GM23338 (cell line): ENCODE results near the gene BBLN. TPM values are rescaled to one million over a fixed set of nuclear protein-coding genes. Genes with fewer than 3 reads are reported as not detected.

Source experiments
- ATAC-seq: fragments of 200-7000 bp; cut with Tn5 transposase; 3 replicates; pipeline ENCODE4 v1.9.1; 2020
- DNase-seq: peaks from one replicate; pipeline ENCODE4 v3.0.0-alpha.2; 2015; ENCODE audit warnings: low spot score
- H2AFZ ChIP-seq: fragments of 200-600 bp; sonication (generic); 2 replicates; pipeline ENCODE4 v1.8.0; 2016; ENCODE audit warnings: antibody characterized with exemption, mild to moderate bottlenecking, moderate library complexity
- H3F3A ChIP-seq: fragments of 200-600 bp; sonication (generic); replicated peaks from 2 replicates; pipeline ENCODE4 v1.8.0; 2017; ENCODE audit warnings: antibody characterized with exemption, mixed run types, low read depth
- H3K27ac ChIP-seq: fragments of 200-600 bp; sonication (generic); 2 replicates; pipeline ENCODE4 v1.6.1; 2016; ENCODE audit warnings: low read depth
- H3K27me3 ChIP-seq: fragments of 200-600 bp; sonication (generic); 2 replicates; pipeline ENCODE4 v1.8.0; 2016; ENCODE audit warnings: mild to moderate bottlenecking, mixed run types, moderate library complexity; ENCODE audit not compliant: insufficient read depth
- H3K36me3 ChIP-seq: fragments of 200-600 bp; sonication (generic); 2 replicates; pipeline ENCODE4 v1.8.0; 2016; ENCODE audit warnings: mild to moderate bottlenecking; ENCODE audit not compliant: insufficient read depth
- H3K4me1 ChIP-seq: fragments of 200-600 bp; sonication (generic); 2 replicates; pipeline ENCODE4 v1.8.0; 2016; ENCODE audit warnings: mild to moderate bottlenecking, moderate library complexity; ENCODE audit not compliant: insufficient read depth
- H3K4me2 ChIP-seq: fragments of 200-600 bp; sonication (generic); 2 replicates; pipeline ENCODE4 v1.7.1; 2017; ENCODE audit warnings: mixed run types
- H3K4me3 ChIP-seq: fragments of 200-600 bp; sonication (generic); 2 replicates; pipeline ENCODE4 v1.6.1; 2016; ENCODE audit warnings: mixed run types
- H3K79me2 ChIP-seq: fragments of 200-600 bp; sonication (generic); replicated peaks from 2 replicates; pipeline ENCODE4 v1.8.0; 2017; ENCODE audit warnings: mild to moderate bottlenecking; ENCODE audit not compliant: insufficient read depth
- H3K9me2 ChIP-seq: fragments of 200-600 bp; sonication (generic); 2 replicates; pipeline ENCODE4 v1.8.0; 2017; ENCODE audit not compliant: insufficient read depth
- H4K20me1 ChIP-seq: fragments of 200-600 bp; sonication (generic); replicated peaks from 2 replicates; pipeline ENCODE4 v1.8.0; 2017; ENCODE audit warnings: mild to moderate bottlenecking; ENCODE audit not compliant: insufficient read depth
- H3K27ac Mint-ChIP-seq: 2 replicates; pipeline ENCODE4 v1.8.0; 2020; ENCODE audit warnings: inconsistent platforms, mild to moderate bottlenecking, moderate library complexity, mixed read lengths
- H3K27me3 Mint-ChIP-seq: 3 replicates; pipeline ENCODE4 v1.8.0; 2022; ENCODE audit warnings: low read depth, mild to moderate bottlenecking, moderate library complexity, mixed read lengths, inconsistent platforms; ENCODE audit not compliant: insufficient read depth, poor library complexity
- H3K36me3 Mint-ChIP-seq: 3 replicates; pipeline ENCODE4 v1.8.0; 2021; ENCODE audit warnings: low read depth, mild to moderate bottlenecking, inconsistent platforms, moderate library complexity, mixed read lengths
- H3K4me1 Mint-ChIP-seq: 3 replicates; pipeline ENCODE4 v1.8.0; 2020; ENCODE audit warnings: mild to moderate bottlenecking, inconsistent platforms, mixed read lengths
- H3K4me3 Mint-ChIP-seq: 3 replicates; pipeline ENCODE4 v1.8.0; 2021; ENCODE audit warnings: moderate library complexity, mild to moderate bottlenecking, inconsistent platforms, mixed read lengths
- H3K9me3 Mint-ChIP-seq: 3 replicates; pipeline ENCODE4 v1.8.0; 2020; ENCODE audit warnings: moderate library complexity, mild to moderate bottlenecking, inconsistent platforms, mixed read lengths
- CREB1 ChIP-seq: fragments of 250-450 bp; sonication (Bioruptor Pico); IDR thresholded peaks from 2 replicates; pipeline ENCODE4 v1.5.0; 2020; ENCODE audit warnings: low read depth, mild to moderate bottlenecking, moderate library complexity
- EZH2 ChIP-seq: fragments of 200-600 bp; sonication (generic); IDR thresholded peaks from one replicate; pipeline ENCODE4 v1.8.0; 2017; ENCODE audit warnings: antibody characterized with exemption, mild to moderate bottlenecking, low read depth; ENCODE audit not compliant: unreplicated experiment
- EZH2phosphoT487 ChIP-seq: fragments of 200-600 bp; sonication (generic); IDR thresholded peaks from one replicate; pipeline ENCODE4 v1.8.1; 2018; ENCODE audit warnings: antibody characterized with exemption; ENCODE audit not compliant: unreplicated experiment
- JUNB ChIP-seq: IDR thresholded peaks from one replicate; pipeline ENCODE4 v1.6.1; 2016; ENCODE audit warnings: antibody characterized with exemption; ENCODE audit not compliant: unreplicated experiment
- NANOG ChIP-seq: IDR thresholded peaks from 2 replicates; pipeline ENCODE4 v1.6.1; 2016; ENCODE audit warnings: antibody characterized with exemption, borderline replicate concordance
- POLR2AphosphoS5 ChIP-seq: IDR thresholded peaks from 2 replicates; pipeline ENCODE4 v1.6.1; 2016; ENCODE audit warnings: antibody characterized with exemption, low read depth
- STAT1 ChIP-seq: IDR thresholded peaks from one replicate; pipeline ENCODE4 v1.6.1; 2016; ENCODE audit warnings: antibody characterized with exemption; ENCODE audit not compliant: unreplicated experiment
- ZNF114 ChIP-seq: fragments of 250-450 bp; sonication (Bioruptor Pico); IDR thresholded peaks from 2 replicates; pipeline ENCODE4 v1.5.0; 2020; ENCODE audit warnings: mild to moderate bottlenecking, moderate library complexity
- ZNF331 ChIP-seq: fragments of 250-450 bp; sonication (Bioruptor Pico); IDR thresholded peaks from 2 replicates; pipeline ENCODE4 v1.5.0; 2020; ENCODE audit warnings: low read depth, mild to moderate bottlenecking, moderate library complexity
- polyA plus RNA-seq: library from polyadenylated mRNA; unstranded; fragments of >200 nt; fragmentation: Nextera tagmentation; extraction: Ambion mirVana; gene quantifications from 2 replicates; pipeline ENCODE4 v1.2.1, GENCODE V29; 2016
- total RNA-seq: library from RNA; depleted of rRNA; stranded (reverse); fragments of >200 nt; shearing (Covaris generic); gene quantifications from 2 replicates; pipeline ENCODE4 v1.2.3, GENCODE V29; 2014
- TF ChIP-seq, protein P1 (sequence below): fragments of 250-450 bp; sonication (Bioruptor Pico); IDR thresholded peaks from 2 replicates; pipeline ENCODE4 v1.5.0; 2020; ENCODE audit warnings: mild to moderate bottlenecking, moderate library complexity
- TF ChIP-seq, protein P2 (sequence below): IDR thresholded peaks from one replicate; pipeline ENCODE4 v1.6.1; 2018; ENCODE audit warnings: antibody characterized with exemption; ENCODE audit not compliant: unreplicated experiment
- TF ChIP-seq, protein P3 (sequence below), 2 experiments: fragments of 200-600 bp in 1 of 2; sonication (generic) in 1 of 2; conservative IDR thresholded peaks; 2 replicates each; pipeline versions ENCODE4 v1.5.1 to v1.6.1; 2016 to 2017; ENCODE audit warnings: antibody characterized with exemption in 2 of 2, low read depth in 2 of 2, mild to moderate bottlenecking in 2 of 2, moderate library complexity in 1 of 2
- TF ChIP-seq, protein P4 (sequence below): IDR thresholded peaks from 2 replicates; pipeline ENCODE4 v1.6.1; 2016; ENCODE audit warnings: antibody characterized with exemption

Gene BBLN
- total and polyA plus RNA-seq, 2 experiments from 2014 or later = 171 to 246 TPM

DNA sequence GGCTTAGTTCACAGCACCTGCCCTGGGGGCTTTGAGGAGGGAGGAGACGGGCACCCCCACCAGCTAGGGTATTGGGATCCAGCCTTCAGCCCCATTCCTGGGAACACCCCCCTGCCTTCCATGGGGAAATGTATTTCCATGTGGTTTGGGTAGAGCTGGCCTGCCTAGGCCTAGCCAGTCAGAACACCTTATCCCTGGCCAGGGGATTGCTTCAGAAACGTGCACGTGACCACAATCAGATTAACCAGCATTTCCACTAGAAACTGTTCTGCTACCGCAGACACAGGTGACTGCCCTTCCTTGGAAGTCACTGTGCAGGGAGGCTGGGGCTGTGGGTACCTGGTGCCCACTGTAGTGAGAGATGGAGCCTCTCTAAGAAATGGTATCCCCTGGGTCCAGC is 14.0 kb downstream of the BBLN start:
- H3K4me2 ChIP-seq = no peak overlapping the region
- Mint-ChIP-seq H3K36me3 (peaks cover 43% of the 10 kb centered on the region), H3K27me3 (peaks cover 2% of the 10 kb centered on the region), H3K9me3 (no peaks in the 10 kb centered on the region; the same call in 2 of the 3 replicates), H3K4me3 (no peak overlapping the region), H3K4me1 (no peaks in the 10 kb centered on the region), H3K27ac (no peak overlapping the region)
- H3K4me1 ChIP-seq = no peaks in the 10 kb centered on the region
- ATAC-seq (peak; percentile 42; the same call in 2 of the 3 replicates), DNase-seq (no peak)
- no peak for TF ChIP-seq NANOG
- TF ChIP-seq ZNF331 (CRISPR knock-in tag) = no peak
- TF ChIP-seq, protein P1, sequence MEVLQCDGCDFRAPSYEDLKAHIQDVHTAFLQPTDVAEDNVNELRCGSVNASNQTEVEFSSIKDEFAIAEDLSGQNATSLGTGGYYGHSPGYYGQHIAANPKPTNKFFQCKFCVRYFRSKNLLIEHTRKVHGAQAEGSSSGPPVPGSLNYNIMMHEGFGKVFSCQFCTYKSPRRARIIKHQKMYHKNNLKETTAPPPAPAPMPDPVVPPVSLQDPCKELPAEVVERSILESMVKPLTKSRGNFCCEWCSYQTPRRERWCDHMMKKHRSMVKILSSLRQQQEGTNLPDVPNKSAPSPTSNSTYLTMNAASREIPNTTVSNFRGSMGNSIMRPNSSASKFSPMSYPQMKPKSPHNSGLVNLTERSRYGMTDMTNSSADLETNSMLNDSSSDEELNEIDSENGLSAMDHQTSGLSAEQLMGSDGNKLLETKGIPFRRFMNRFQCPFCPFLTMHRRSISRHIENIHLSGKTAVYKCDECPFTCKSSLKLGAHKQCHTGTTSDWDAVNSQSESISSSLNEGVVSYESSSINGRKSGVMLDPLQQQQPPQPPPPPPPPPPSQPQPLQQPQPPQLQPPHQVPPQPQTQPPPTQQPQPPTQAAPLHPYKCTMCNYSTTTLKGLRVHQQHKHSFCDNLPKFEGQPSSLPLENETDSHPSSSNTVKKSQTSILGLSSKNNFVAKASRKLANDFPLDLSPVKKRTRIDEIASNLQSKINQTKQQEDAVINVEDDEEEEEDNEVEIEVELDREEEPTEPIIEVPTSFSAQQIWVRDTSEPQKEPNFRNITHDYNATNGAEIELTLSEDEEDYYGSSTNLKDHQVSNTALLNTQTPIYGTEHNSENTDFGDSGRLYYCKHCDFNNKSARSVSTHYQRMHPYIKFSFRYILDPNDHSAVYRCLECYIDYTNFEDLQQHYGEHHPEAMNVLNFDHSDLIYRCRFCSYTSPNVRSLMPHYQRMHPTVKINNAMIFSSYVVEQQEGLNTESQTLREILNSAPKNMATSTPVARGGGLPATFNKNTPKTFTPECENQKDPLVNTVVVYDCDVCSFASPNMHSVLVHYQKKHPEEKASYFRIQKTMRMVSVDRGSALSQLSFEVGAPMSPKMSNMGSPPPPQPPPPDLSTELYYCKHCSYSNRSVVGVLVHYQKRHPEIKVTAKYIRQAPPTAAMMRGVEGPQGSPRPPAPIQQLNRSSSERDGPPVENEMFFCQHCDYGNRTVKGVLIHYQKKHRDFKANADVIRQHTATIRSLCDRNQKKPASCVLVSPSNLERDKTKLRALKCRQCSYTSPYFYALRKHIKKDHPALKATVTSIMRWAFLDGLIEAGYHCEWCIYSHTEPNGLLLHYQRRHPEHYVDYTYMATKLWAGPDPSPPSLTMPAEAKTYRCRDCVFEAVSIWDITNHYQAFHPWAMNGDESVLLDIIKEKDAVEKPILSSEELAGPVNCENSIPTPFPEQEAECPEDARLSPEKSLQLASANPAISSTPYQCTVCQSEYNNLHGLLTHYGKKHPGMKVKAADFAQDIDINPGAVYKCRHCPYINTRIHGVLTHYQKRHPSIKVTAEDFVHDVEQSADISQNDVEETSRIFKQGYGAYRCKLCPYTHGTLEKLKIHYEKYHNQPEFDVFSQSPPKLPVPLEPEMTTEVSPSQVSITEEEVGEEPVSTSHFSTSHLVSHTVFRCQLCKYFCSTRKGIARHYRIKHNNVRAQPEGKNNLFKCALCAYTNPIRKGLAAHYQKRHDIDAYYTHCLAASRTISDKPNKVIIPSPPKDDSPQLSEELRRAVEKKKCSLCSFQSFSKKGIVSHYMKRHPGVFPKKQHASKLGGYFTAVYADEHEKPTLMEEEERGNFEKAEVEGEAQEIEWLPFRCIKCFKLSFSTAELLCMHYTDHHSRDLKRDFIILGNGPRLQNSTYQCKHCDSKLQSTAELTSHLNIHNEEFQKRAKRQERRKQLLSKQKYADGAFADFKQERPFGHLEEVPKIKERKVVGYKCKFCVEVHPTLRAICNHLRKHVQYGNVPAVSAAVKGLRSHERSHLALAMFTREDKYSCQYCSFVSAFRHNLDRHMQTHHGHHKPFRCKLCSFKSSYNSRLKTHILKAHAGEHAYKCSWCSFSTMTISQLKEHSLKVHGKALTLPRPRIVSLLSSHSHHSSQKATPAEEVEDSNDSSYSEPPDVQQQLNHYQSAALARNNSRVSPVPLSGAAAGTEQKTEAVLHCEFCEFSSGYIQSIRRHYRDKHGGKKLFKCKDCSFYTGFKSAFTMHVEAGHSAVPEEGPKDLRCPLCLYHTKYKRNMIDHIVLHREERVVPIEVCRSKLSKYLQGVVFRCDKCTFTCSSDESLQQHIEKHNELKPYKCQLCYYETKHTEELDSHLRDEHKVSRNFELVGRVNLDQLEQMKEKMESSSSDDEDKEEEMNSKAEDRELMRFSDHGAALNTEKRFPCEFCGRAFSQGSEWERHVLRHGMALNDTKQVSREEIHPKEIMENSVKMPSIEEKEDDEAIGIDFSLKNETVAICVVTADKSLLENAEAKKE = no peak
- TF ChIP-seq, protein P2, sequence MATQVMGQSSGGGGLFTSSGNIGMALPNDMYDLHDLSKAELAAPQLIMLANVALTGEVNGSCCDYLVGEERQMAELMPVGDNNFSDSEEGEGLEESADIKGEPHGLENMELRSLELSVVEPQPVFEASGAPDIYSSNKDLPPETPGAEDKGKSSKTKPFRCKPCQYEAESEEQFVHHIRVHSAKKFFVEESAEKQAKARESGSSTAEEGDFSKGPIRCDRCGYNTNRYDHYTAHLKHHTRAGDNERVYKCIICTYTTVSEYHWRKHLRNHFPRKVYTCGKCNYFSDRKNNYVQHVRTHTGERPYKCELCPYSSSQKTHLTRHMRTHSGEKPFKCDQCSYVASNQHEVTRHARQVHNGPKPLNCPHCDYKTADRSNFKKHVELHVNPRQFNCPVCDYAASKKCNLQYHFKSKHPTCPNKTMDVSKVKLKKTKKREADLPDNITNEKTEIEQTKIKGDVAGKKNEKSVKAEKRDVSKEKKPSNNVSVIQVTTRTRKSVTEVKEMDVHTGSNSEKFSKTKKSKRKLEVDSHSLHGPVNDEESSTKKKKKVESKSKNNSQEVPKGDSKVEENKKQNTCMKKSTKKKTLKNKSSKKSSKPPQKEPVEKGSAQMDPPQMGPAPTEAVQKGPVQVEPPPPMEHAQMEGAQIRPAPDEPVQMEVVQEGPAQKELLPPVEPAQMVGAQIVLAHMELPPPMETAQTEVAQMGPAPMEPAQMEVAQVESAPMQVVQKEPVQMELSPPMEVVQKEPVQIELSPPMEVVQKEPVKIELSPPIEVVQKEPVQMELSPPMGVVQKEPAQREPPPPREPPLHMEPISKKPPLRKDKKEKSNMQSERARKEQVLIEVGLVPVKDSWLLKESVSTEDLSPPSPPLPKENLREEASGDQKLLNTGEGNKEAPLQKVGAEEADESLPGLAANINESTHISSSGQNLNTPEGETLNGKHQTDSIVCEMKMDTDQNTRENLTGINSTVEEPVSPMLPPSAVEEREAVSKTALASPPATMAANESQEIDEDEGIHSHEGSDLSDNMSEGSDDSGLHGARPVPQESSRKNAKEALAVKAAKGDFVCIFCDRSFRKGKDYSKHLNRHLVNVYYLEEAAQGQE = no peak
- TF ChIP-seq, protein P3, sequence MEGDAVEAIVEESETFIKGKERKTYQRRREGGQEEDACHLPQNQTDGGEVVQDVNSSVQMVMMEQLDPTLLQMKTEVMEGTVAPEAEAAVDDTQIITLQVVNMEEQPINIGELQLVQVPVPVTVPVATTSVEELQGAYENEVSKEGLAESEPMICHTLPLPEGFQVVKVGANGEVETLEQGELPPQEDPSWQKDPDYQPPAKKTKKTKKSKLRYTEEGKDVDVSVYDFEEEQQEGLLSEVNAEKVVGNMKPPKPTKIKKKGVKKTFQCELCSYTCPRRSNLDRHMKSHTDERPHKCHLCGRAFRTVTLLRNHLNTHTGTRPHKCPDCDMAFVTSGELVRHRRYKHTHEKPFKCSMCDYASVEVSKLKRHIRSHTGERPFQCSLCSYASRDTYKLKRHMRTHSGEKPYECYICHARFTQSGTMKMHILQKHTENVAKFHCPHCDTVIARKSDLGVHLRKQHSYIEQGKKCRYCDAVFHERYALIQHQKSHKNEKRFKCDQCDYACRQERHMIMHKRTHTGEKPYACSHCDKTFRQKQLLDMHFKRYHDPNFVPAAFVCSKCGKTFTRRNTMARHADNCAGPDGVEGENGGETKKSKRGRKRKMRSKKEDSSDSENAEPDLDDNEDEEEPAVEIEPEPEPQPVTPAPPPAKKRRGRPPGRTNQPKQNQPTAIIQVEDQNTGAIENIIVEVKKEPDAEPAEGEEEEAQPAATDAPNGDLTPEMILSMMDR (conservative IDR thresholded peaks at IDR 0.05; ENCODE audit: low read depth in 2 of 2) = no peak
- TF ChIP-seq EZH2 = no peak
- no peak for TF ChIP-seq ZNF114 (CRISPR knock-in tag)
- no peak for TF ChIP-seq CREB1 (CRISPR knock-in tag)
- no peak for TF ChIP-seq JUNB
- TF ChIP-seq, protein P4, sequence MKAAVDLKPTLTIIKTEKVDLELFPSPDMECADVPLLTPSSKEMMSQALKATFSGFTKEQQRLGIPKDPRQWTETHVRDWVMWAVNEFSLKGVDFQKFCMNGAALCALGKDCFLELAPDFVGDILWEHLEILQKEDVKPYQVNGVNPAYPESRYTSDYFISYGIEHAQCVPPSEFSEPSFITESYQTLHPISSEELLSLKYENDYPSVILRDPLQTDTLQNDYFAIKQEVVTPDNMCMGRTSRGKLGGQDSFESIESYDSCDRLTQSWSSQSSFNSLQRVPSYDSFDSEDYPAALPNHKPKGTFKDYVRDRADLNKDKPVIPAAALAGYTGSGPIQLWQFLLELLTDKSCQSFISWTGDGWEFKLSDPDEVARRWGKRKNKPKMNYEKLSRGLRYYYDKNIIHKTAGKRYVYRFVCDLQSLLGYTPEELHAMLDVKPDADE = no peak
- TF ChIP-seq EZH2phosphoT487 = no peak
- TF ChIP-seq POLR2AphosphoS5 = no peak
- TF ChIP-seq STAT1 = no peak
- no peaks in the 10 kb centered on the region for H3K79me2 ChIP-seq
- H3K27me3 ChIP-seq = no peaks in the 10 kb centered on the region
- H3K36me3 ChIP-seq = peaks cover 7% of the 10 kb centered on the region; the same call in 1 of the 2 replicates
- H3F3A ChIP-seq = 0 out of 2 replicates have a peak, but pooled peaks cover 3% of the 10 kb centered on the region
- H4K20me1 ChIP-seq = 0 out of 2 replicates have a peak, but pooled peaks cover 6% of the 10 kb centered on the region
- H3K4me3 ChIP-seq = no peak overlapping the region
- no peaks in the 10 kb centered on the region for H3K9me2 ChIP-seq
- peak overlapping the region; percentile 39; the same call in 1 of the 2 replicates for H3K27ac ChIP-seq
- H2AFZ ChIP-seq = no peak overlapping the region
